NCI-H2196 treated with DMSO at 0.1 percent for 48 hours (cell line): Measurements from ENCODE around the gene LRRC4.

Source experiments
- DNase-seq: peaks from one replicate; lab custom pipeline; 2025; ENCODE audit not compliant: unreplicated experiment; lab: John Stamatoyannopoulos, UW

The LRRC4 gene

GRCh38 chr7:128032605-128033235 is 1.5 kb upstream of the LRRC4 start:
- no peak for DNase-seq

DNA sequence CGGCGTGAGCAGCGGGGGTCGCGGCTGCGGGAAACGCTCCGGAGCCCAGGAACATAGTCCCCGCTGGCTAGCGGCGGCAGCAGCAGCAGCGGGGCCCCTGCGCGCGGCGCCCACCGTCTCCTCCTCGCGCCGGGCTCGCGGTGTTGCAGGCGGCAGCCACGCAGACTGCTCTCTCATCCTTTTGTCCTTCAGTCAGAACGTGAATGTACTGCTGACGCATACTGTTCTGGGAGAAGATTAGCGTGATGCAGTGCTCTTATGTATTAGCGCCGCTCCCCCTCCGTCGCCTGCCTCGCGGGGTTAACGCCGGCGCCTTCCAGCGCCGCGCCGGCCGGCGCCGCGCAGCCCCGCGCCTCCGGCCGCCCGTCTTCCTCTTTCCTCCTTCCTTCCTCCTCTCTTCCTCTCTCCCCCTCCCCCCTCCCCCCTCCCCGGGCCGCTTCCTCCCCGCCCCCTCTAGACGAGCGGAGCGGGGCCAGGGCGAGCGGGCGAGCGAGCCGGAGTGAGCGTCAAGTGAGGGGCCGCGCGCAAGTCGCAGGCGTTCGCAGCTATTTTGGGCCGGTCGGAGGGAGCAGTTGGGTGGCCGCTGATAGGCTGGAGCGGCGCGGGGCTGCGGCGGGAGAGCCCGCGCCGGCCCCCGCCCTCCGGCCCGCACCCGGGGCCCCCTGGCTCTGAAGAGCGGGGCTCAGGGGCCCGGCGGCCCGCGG is 816 bp upstream of the LRRC4 start:
- no peak for DNase-seq

GRCh38 chr7:128030263-128030653 is 979 bp downstream of the LRRC4 start:
- DNase-seq, result no peak

- DNase-seq, result no peak
Observed at GRCh38 chr7:128029405-128029995, 1.7 kb downstream of the LRRC4 start.

DNA sequence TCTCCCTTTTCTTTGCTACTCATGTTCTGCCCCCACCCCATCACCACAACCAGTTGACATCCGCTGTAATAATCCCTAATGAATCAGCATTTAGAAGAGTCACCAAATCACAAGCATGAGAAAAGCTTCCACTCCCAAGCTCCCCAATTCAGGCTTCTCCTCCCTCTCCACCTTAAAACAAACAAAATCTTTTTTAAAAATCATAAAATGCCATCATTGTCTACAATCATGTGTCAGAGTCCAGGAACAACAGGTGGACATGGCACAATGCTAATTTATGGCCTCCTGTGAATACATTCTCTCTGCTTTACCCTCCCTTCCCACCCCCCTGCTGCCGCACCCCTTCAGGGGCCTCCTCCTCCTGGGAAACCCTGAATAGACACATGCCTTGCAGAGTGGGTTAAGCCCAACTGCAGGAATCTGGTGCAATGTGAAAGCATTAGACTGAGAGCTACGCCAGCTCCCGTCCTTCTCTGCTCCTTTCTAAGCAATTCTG is 3.7 kb downstream of the LRRC4 start:
- no peak for DNase-seq

GRCh38 chr7:128026551-128026950 is 4.7 kb downstream of the LRRC4 start:
- no peak for DNase-seq

- DNase-seq, result no peak
Observed at GRCh38 chr7:128025819-128026218, 5.4 kb downstream of the LRRC4 start.

DNA sequence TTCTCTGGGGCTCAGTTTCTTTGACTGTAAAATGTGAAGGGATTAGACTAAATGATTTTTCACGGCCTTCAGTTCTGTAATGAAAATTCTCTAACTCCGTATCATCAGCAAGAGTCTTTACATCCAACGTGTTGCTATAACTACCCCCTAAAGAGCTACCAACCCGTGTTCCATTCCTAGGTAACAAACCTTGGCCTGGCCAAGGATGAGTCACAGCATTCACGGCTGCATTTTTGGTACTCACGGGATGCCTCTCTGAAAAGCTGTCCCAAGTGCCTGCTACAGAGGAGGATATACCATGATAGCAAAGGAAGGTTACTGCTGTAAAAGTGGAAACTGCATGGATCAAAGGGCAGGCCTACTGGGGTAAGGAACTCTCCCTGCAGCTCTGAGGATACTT is 5.9 kb downstream of the LRRC4 start:
- DNase-seq, result no peak

DNA sequence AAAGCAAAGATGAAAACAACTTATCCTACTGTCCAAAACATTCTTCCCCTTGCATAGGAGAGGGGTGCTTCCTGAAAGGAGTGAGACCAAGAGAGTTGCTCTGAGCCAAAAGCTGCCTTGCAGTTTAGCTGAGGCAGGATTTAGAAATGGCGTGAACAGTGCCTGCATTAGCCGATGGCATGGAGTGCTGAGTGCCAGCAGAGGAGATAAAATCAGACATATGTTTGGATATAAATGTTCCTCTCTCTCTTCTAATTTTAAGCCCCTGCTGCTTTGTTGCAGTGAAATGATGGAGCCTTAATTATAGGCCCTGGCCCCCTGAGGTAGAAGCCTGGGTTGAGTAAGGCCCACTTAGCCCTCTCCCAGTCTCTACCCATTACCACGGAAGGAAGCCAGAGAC is 7.1 kb downstream of the LRRC4 start:
- DNase-seq, result no peak

DNA sequence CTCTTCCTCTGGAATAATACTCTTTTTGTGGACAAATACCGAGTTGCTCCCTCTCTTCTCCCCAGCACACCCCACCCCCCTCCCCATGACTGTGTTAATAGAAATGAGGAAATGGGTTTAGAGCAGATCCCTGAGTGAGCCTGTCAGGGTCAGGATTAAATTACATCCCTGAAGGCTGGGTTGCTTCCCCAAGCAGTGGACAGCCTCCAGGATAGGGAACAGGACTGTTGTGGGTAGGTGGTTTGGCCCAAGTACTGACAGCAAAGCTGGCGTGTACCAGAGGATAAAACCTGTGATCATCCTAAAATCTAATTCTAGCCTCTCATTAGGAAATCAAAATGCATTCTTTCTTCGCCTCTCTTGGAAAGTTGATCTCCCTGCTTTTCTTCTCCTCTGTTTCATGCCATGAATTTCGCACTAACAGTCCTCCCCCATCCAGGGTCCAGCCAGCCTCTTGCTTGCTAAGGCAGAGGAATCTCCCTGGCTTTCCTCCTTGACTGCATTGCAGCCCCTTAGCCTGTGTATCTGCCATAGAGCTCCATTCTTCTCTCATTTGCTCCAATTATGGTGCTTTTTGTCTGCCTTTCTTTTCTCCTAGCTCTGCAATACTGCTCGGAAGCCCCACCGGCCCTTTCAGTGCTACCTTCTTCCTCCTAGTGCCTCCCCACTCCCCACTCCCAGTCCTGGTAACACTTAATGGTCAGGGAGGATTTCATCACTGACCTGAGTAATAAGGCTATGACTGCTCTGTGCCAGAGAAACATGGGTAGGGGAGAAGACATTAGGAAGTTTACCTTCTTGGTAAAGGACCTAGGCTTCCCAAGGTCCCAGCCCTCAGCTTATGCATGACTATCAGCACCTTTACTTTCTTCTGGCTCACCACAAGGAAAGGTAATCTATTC is 8.4 kb downstream of the LRRC4 start:
- DNase-seq, result no peak

GRCh38 chr7:128021366-128021765 is 9.9 kb downstream of the LRRC4 start:
- DNase-seq, result no peak

DNA sequence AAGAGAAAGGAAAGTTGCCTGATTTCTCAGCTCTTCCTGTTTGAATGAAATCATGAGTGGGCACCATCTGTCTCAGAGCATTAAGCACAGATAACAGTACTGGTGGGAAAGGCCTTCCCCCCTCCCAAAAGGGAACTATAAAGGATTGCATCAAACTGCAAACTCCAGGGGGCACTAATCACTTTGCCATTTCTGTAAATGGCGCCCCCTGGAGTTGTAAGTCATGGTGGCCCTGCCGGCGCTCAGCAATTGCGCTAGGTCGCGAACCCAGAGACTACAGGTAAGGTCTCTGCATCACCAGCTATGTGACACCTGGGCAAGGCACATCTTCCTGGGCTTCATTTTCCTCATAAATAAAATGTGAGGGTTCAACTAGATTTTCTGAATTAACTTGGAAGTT is 11.1 kb downstream of the LRRC4 start:
- DNase-seq, result no peak

GRCh38 chr7:128019288-128019687 is 11.9 kb downstream of the LRRC4 start:
- DNase-seq, result no peak

DNA sequence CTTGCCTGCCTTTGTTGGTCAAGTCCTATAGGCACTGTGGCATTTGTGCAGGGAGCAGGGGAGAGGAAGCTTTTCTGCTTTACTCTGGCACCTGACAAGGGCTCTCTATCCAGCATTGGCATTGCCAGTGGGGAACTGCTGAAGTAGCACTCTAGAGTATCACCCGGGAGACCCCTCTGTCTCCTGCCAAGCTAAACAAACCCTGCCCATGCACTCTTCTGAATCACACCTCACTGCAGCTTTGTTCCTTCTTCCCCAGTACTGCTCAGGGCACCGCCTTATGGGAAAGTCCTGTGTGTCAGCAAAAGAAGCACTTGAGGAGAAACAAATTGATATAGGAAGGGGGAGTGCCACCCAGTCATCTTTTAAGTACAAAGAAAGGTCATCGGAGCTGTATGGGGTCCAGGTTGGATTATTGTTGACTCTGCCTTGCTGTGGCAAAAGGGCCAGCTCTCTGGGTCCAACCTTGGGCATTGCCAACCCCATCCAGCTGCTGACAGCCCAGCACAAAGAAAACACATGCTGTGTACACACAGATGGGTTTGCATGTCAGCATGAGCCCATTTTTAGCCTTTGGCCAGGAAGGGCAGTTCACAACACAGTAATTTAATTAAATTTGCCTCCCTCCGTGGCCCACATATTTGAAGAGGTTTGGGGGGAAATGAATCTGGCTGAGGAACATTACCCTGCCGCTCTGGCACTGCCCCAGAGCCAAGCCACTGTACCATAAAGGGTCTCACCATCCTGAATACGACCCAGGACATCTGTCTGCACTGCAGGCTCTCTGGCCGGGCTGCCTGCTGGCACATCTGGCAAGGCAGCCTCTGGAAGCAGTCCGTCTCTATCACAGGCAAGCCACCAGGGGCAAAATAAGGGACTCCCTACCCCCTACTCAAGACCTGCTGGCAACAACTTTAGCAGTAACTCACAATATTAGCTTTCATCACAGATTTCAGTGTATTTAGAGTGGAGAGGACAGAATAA is 13.1 kb downstream of the LRRC4 start:
- DNase-seq, result peak; percentile 87

- DNase-seq, result no peak
Observed at GRCh38 chr7:128017460-128017859, 13.8 kb downstream of the LRRC4 start.

DNA sequence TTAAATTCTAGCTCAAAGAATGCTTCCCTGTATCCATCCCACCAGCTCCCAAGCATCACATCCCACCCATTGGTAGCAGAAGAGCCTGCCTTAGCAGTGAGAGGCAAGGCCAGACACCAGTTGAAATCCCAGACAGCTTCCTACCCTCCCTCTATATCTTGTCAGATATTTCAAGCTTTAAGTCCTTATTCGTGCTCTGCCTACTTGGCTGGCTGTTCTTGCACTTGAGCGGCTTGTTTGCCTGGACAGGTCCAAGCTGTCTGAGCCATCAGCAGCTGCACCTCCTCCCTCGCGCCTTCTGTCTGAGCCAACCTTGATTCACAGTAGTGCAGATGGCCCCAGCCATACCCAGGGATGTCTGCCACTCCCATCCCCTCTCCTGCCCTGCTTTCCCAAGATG is 16.4 kb downstream of the LRRC4 start:
- DNase-seq, result no peak

DNA sequence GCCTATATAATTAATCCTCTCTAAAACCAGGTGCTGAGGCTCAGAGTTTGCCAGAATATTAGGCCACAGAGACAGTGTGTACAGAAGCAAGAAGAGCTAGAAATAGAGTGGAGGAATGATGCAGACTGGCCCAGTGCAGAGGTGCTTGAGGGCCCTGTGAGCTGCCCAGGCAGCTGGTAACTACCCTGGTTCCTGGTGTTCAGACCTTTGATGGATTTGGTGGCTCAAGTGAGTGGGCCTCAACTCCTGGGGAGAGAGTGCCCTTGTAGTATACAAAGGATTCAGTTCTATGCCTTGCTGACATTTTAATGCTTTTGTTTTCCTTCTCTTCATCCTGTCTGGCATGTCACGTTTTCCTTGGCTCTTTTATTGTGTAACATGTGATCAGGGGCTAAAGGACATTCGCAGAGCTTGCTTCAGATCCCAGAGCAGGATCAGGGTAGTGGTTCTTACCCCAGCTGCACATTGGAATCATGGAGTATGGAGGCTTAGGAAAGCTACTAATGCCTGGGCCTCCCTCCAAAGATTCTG is 20.0 kb downstream of the LRRC4 start:
- DNase-seq, result no peak

GRCh38 chr7:128010391-128011127 is 20.7 kb downstream of the LRRC4 start:
- no peak for DNase-seq

DNA sequence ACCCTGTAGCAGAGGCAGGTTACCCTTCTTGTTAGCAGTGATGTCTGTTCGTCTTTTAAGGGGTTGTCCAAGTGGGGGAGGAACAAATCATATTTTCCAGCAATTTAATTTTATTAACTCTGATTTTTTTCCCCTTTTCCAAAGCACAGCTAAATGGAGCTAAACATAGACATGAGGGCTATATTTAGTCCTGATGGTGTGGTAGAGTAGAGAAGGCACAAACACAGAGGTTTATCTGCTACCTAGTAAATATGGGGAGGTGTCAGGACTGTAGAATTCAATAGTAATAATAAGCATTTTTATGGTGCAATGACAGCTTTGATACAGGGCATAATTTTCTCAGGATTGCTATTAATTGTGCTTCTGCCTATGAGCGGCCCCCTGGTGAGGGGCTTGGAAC is 22.5 kb downstream of the LRRC4 start:
- DNase-seq, result no peak
